NCI-H748 (cell line): ENCODE results near the gene INPP5B.
"Not testable (repeated sequence)": the region's sequence is repeated elsewhere in the genome, so short reads cannot be mapped to it uniquely, and the experiment has no call there.

Experiments
- DNase-seq: peaks from one replicate; lab custom pipeline; 2025; ENCODE audit not compliant: unreplicated experiment; lab: John Stamatoyannopoulos, UW

Gene INPP5B

DNA sequence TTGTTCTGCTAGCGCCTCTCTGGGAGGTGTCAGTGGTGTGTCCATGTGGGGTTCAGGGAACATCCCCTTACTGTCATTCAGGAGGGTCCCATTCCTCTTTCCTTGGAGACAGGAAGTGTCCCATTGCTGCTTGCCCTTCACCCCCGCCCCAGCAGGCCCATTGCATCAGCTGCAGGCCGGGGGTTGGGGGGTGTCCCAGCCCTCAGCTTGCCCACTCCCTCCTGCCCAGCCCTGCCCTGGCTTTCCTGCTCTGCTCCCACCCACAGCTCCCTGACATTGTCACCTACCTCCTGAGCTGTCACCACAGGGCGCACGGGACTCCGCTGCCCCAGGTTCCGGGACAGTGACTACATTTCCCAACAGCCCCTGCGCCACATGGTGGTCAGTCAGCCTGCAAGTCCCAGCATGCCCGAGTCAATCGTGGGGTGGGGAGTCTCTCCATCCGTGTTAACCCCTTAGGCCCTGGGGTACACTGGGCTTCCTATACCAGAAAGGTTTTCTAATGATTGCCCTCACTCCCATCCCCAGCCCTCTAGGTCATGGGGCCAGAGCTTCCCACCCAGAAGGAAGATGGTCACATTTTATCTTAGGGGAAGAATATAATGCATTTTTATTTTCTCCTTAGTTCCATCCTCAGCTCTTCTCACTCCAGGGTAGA lies at the start of gene INPP5B:
Gene INPP5B, minus strand, starts transcription at position 351 of the 658 bp plus-strand sequence. CDS start 745 bp downstream, outside the sequence.
- DNase-seq, result peak; percentile 6

DNA sequence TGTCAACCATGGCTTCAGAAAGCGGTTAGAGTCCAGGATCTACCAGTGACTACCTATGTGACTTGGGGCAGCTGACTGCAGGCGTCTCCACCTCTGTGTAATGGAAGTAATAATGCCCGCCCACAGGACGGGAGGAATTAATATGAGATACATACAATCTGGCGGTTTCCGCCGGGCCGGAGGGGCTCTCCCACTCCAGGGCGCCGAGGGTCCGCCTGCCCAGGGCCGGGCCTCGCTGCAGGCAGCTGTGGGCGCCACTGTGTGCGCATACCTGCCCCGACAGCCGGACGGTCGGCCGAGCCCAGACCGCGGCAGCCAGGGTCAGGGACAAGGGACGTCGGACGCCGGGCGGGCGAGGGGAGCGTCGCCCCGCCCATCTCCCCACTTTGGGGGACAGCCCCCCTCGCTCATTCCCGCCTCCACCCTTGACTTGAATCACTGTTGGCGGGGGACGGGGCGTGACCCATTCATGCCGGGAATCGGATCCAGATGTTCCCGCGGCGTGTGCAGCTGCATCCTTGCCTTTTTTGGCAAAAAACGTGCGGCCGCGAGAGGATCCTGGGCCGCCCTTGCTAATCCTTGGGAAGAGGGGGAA lies 49.0 kb upstream of the INPP5B start:
- DNase-seq, result peak; percentile 73

GRCh38 chr1:37994886-37995566 lies 48.2 kb upstream of the INPP5B start:
- no peak for DNase-seq

DNA sequence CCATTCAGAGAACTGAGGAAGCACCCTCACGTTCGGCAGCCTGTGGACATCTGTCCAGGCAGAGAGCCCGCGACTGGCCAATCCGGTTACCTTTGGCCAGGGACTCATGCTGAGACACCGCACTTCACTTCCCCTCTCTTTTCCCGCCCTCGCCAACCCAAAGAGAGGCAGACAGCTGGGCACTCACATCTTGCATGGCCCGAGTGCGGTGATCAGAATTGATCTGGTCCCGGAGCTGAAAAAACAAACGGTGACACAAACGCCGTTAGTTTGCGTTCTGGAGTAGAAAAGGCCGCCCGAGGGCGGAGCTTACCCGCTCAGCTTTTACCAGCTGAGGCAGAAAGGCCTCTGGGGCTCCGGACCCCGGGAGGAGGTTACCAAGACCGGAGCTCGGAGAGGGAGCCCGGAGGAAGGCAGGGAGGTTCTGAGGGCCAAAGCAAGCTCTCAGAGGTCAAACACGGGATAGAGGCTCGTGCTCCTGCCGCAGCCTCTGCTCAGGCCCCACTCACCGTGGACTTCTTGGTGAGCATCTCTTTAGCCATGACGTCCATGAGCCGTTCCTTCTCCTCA lies 42.6 kb upstream of the INPP5B start:
- peak; percentile 56 for DNase-seq

GRCh38 chr1:37987679-37988078 lies 40.8 kb upstream of the INPP5B start:
- no peak for DNase-seq

- DNase-seq, result no peak
These were observed 36.7 kb upstream of the INPP5B start for GRCh38 chr1:37983546-37983945.

DNA sequence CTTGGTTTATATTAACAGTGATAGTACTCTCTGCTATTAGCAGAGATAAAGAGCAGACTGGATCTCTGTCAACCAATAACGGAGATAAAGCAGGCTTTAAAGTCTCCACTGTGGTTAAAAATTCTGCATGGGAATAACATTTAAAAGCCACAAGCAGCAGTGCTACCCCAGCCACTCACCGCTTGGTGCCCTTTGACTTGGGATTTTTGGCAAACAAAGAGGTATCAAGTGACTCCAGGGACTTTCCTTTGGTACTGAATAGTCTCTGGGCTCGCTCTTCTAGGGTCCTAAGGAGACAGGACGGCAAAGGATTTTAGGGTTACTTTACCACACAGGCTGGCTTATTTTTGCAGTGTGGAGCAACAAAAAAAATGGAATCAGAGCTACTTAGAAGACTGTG lies 31.7 kb upstream of the INPP5B start:
- no peak for DNase-seq

DNA sequence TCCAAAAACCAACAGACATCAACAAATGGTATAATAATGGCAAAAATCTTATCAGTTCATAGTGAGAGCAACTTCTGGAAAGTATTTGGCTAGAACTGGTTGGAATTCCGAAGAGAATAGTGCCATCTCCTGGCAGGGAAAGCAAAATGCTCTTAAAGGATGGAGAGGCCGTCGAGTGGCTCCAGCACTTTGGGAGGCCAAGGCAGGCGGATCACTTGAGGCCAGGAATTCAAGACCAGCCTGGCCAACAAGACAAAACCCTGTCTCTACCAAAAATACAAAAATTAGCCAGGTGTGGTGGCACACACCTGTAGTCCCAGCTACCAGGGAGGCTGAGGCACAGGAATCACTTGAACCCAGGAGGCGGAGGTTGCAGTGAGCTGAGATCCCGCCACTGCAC lies 28.2 kb upstream of the INPP5B start:
- DNase-seq, result peak; percentile 32

- no peak for DNase-seq
These were observed 27.7 kb upstream of the INPP5B start for GRCh38 chr1:37974567-37974966.

GRCh38 chr1:37973684-37974083 lies 26.8 kb upstream of the INPP5B start:
- not testable (repeated sequence) for DNase-seq

- no peak for DNase-seq
These were observed 18.4 kb upstream of the INPP5B start for GRCh38 chr1:37965301-37965700.

- not testable (repeated sequence) for DNase-seq
These were observed 17.3 kb upstream of the INPP5B start for GRCh38 chr1:37964106-37964505.

GRCh38 chr1:37958690-37959089 lies 11.8 kb upstream of the INPP5B start:
- no peak for DNase-seq

DNA sequence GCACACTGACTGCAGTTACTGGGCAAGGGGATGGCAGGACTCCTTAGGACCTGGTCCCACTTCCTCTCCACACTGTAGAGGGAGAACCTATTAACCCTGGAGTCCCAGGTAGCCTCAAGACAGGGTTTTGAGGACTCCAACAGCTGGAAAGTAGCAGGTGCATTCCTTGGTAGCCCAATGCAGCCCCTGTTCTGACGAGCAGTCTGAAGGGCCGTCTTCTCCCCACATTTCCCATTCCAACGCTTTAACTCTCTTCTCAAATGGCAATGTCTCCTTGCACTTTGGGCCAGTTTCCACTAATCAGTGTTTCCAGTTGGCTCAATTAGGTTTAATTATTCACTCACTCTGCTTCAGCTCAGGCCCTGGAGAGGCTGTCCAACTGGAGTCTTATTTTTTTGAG lies 8.8 kb upstream of the INPP5B start:
- no peak for DNase-seq

- DNase-seq, result no peak
These were observed 7.6 kb upstream of the INPP5B start for GRCh38 chr1:37954316-37954971.

GRCh38 chr1:37952738-37953137 lies 5.9 kb upstream of the INPP5B start:
- DNase-seq, result no peak

- no peak for DNase-seq
These were observed 5.2 kb upstream of the INPP5B start for GRCh38 chr1:37951783-37952624.

GRCh38 chr1:37951041-37951782 lies 4.4 kb upstream of the INPP5B start:
- DNase-seq, result no peak

DNA sequence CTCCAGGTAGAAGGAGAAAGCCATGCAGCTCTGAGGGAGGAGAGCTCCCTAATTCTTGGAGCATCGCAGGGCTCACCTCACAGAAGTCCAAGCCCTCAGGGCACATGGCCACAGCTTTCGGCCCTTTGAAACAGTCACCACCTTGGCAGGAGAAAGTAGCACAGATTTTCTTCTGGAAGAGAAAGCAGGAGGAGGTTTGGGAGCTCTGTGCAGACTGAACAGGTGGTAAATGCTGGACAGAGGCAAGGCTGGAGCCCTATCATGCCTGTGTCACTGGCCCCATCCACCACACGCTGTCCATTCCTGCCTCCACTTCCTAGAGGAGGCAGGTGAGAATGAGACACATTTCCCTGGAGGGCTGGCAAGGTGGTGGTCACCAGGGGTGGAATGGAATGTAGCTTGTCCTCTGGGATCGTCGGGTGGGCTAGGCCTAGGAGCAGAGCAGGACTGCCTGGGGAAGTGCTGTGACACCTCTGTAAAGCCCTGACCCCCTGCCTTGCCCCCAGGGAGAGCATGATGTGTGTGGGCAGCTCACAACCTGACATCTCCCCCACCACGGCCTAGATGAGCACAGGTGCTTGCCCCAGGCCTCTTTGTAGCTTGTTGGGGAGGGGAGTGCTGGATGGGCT lies 2.8 kb upstream of the INPP5B start:
- DNase-seq, result no peak
